ENCODE measurements around the gene RBKS. TPM values are rescaled to one million over a fixed set of nuclear protein-coding genes. Genes with fewer than 3 reads are reported as not detected.

The RBKS gene
- polyA plus RNA-seq, 1 donor (not counting 4 experiments of a cell fraction or from before 2014, with no cell fraction given) = 1.9 TPM

DNA sequence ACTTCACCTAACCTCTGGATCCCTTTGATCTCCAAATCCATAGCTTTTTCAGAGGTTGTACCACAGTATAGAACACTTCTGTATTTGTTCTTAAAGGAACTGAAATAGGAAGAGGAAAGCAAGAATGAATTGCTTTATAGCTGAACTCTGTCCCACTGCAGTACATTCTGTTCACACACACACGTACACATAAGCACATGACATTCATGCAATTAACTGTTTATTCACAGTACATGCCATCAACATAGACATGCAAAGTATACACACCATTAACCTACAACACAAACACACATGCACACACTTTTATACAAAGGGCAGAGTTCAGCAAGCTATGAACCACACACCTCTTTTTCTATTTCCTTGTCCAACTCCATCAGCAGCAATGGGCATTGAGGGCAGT is 75.4 kb downstream of the RBKS start:
- Histone ChIP-seq H3K9ac (ENCODE audit: control insufficient read depth, extremely low read depth, insufficient read depth, low read length) (no peak overlapping the region), H3K9me3 (ENCODE audit: control insufficient read depth, low read depth, low read length) (no peaks in the 10 kb centered on the region), H3K79me2 (ENCODE audit: control insufficient read depth, insufficient read depth, low read length) (no peaks in the 10 kb centered on the region), H3K27me3 (ENCODE audit: control insufficient read depth, extremely low read depth, insufficient read depth, low read length) (no peaks in the 10 kb centered on the region), H3K36me3 (ENCODE audit: control insufficient read depth in 2 of 2, extremely low read depth in 1 of 2, insufficient read depth in 2 of 2, low read length in 2 of 2) (no peaks in the 10 kb centered on the region), H3K9me1 (ENCODE audit: control insufficient read depth, extremely low read depth, insufficient read depth, low read length) (no peaks in the 10 kb centered on the region), H3K27ac (ENCODE audit: control insufficient read depth, insufficient read depth, low read length) (no peak overlapping the region), H2AFZ (ENCODE audit: control insufficient read depth, low read length) (no peak overlapping the region), H3K4me3 (ENCODE audit: control insufficient read depth in 2 of 3, extremely low read depth in 1 of 3, insufficient read depth in 2 of 3, low read depth in 1 of 3, low read length in 3 of 3) (no peak overlapping the region), H3K4me1 (ENCODE audit: control insufficient read depth, extremely low read depth, insufficient read depth, low read length) (peaks cover 9% of the 10 kb centered on the region), H3K4me2 (ENCODE audit: control insufficient read depth, extremely low read depth, insufficient read depth, low read depth, low read length) (no peak overlapping the region), H4K20me1 (ENCODE audit: control insufficient read depth, extremely low read depth, insufficient read depth, low read length) (no peaks in the 10 kb centered on the region)
- dilution Hi-C loops (cut with MboI; ENCODE audit: extremely low pct_ligation_motif_present, low sequenced_read_pairs) = no loop called here
- TF ChIP-seq, protein P1, sequence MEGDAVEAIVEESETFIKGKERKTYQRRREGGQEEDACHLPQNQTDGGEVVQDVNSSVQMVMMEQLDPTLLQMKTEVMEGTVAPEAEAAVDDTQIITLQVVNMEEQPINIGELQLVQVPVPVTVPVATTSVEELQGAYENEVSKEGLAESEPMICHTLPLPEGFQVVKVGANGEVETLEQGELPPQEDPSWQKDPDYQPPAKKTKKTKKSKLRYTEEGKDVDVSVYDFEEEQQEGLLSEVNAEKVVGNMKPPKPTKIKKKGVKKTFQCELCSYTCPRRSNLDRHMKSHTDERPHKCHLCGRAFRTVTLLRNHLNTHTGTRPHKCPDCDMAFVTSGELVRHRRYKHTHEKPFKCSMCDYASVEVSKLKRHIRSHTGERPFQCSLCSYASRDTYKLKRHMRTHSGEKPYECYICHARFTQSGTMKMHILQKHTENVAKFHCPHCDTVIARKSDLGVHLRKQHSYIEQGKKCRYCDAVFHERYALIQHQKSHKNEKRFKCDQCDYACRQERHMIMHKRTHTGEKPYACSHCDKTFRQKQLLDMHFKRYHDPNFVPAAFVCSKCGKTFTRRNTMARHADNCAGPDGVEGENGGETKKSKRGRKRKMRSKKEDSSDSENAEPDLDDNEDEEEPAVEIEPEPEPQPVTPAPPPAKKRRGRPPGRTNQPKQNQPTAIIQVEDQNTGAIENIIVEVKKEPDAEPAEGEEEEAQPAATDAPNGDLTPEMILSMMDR (optimal IDR thresholded peaks at IDR 0.05 in 1 of 3, IDR thresholded peaks at IDR 0.05 in 1 of 3, conservative IDR thresholded peaks at IDR 0.05 in 1 of 3; ENCODE audit: extremely low read depth in 1 of 3, insufficient read depth in 2 of 3, low read length in 3 of 3) = no peak
- TF ChIP-seq EZH2 (IDR thresholded peaks at IDR 0.05; ENCODE audit: low read length) = no peak
- FAIRE-seq (no peak), DNase-seq (ENCODE audit: low read depth, low spot score) (no peak)

DNA sequence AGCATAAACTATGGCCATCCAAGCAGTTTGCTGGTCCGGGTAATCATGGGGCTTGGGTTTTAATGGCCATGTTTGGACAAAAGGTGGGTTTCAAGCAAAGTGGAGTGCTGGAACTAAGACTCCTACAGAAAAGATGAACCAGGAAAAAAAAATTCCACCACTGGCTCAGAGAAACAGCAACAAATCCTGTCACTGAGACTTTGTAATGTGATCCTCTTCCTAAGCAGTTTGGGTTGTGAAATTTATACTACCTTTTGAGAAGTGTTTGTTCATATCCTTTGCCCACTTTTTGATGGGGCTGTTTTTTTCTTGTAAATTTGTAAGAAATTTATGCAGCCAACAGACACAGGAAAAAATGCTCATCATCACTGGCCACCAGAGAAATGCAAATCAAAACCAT is 78.4 kb downstream of the RBKS start:
- no peak for TF ChIP-seq EZH2 (IDR thresholded peaks at IDR 0.05; ENCODE audit: low read length)
- TF ChIP-seq, protein P1 (optimal IDR thresholded peaks at IDR 0.05 in 1 of 3, IDR thresholded peaks at IDR 0.05 in 1 of 3, conservative IDR thresholded peaks at IDR 0.05 in 1 of 3; ENCODE audit: extremely low read depth in 1 of 3, insufficient read depth in 2 of 3, low read length in 3 of 3) = no peak
- H3K27me3 ChIP-seq (ENCODE audit: control insufficient read depth, extremely low read depth, insufficient read depth, low read length) = no peaks in the 10 kb centered on the region
- H3K27ac ChIP-seq (ENCODE audit: control insufficient read depth, insufficient read depth, low read length) = no peak overlapping the region
- no peaks in the 10 kb centered on the region for H3K36me3 ChIP-seq (ENCODE audit: control insufficient read depth in 2 of 2, extremely low read depth in 1 of 2, insufficient read depth in 2 of 2, low read length in 2 of 2)
- FAIRE-seq = no peak
- no peaks in the 10 kb centered on the region for H3K9me3 ChIP-seq (ENCODE audit: control insufficient read depth, low read depth, low read length)
- DNase-seq (ENCODE audit: low read depth, low spot score) = no peak
- H3K9me1 ChIP-seq (ENCODE audit: control insufficient read depth, extremely low read depth, insufficient read depth, low read length) = no peaks in the 10 kb centered on the region
- H3K4me1 ChIP-seq (ENCODE audit: control insufficient read depth, extremely low read depth, insufficient read depth, low read length) = peaks cover 20% of the 10 kb centered on the region
- no peak overlapping the region for H3K4me3 ChIP-seq (ENCODE audit: control insufficient read depth in 2 of 3, extremely low read depth in 1 of 3, insufficient read depth in 2 of 3, low read depth in 1 of 3, low read length in 3 of 3)
- dilution Hi-C loops (cut with MboI; ENCODE audit: extremely low pct_ligation_motif_present, low sequenced_read_pairs) = no loop called here
- no peaks in the 10 kb centered on the region for H3K79me2 ChIP-seq (ENCODE audit: control insufficient read depth, insufficient read depth, low read length)
- no peak overlapping the region for H3K4me2 ChIP-seq (ENCODE audit: control insufficient read depth, extremely low read depth, insufficient read depth, low read depth, low read length)
- H3K9ac ChIP-seq (ENCODE audit: control insufficient read depth, extremely low read depth, insufficient read depth, low read length) = no peak overlapping the region
- H4K20me1 ChIP-seq (ENCODE audit: control insufficient read depth, extremely low read depth, insufficient read depth, low read length) = no peaks in the 10 kb centered on the region
- no peak overlapping the region for H2AFZ ChIP-seq (ENCODE audit: control insufficient read depth, low read length)

Data from keratinocyte (primary cell).